ENCODE measurements around the gene RBAK.

GRCh38 chr7:4999369-4999950 is 46.2 kb upstream of the RBAK start:
- TF ChIP-seq CTCF (IDR thresholded peaks at IDR 0.05) (no peak), POLR2A (IDR thresholded peaks at IDR 0.05) (no peak)
